Ecto neural progenitor cell (in vitro differentiated cells): ENCODE data around the gene ICA1.

Experiments
- DNase-seq: peaks from one replicate; pipeline ENCODE4 v3.0.0-alpha.2; 2018; ENCODE audit warnings: low spot score

The ICA1 gene

DNA sequence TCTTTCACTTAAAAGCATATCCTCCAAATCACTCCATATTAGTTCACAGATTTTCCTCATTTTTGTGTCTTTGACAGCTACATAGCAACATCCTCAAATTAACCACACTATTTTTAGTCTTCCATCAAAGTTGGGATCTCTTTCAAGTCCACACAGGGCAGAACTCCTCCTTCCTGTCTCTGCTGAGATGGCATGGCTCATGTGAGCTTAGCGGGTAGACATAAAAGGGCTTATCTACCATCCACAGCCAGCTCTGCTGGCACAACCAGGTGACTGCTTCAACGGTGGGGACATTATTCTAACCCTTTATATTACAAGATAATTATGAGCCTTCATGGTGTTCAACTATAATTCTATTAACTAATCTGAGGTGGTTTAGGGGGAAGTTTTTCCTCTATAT lies 35.5 kb downstream of the ICA1 start:
- no peak for DNase-seq

DNA sequence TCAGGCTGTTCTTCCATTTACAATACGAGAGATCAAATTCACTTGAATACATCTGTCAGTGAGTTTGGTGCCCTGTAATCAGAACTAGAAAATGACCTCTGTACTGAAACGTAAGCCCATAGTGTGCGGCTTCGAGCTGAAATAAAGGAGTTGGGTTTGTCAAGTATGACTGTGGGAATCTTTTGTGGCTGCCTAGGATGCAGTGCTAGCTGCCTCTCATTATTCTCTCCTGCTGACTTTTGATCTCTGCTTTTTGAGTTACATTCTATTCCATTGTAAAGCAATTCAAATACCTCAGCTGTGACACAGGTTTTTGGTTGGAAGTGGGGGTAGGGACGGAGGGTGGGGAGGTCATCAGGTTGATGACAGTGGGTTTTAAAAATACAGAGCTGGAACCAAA lies 40.4 kb downstream of the ICA1 start:
- no peak for DNase-seq

DNA sequence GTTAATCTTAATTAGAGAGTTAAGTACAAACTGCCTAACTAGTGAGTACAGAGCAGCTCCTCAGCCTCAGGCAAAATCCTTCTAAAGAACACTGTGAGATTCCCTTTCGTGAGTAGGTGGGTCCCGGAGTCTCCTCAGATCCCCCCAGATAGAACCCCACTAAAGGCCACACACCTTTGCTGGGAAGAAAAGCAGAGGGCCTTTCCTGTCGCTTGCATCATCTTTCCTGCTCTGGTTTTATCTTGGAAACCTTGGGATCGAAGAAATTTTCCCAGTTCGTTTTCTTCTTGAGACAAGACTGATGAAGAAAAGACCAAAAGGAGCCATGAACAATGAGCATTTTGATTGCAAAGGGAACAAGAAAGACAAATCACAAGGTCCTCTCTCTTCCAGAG lies 40.9 kb downstream of the ICA1 start:
- DNase-seq: no peak

DNA sequence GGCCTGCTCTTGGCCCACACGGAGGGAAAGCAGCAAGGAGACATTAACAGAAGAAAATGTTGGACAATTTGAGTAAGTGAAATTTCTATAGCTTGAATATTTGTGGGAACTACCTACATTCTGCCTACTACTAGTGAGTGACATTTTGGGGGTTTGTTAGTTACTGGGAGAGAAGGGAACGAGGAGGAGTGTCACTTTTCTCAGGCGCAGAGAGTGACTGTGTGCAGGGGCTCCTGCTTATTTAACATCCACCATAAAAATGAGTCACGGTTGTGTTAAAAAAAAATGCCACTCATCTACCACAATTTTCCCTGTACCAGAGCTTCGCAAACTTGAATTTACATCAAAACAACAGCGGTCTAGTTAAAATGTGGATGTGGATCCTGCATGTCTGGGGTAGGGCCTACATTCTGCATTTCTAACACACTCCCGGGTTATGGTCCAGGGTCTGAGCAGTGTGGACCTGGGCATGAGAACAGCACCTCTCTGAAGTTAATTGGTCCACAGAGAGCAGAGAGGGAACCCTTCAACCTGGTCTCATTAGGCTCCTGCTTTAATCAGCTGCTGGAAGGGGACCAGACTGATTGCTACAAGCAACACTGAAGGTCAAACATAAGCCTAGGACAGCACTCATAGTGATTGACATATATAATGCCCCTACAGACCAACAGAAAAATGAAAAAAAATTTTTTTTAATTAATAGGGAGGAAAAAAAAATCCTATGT lies 41.4 kb downstream of the ICA1 start:
- DNase-seq: no peak

DNA sequence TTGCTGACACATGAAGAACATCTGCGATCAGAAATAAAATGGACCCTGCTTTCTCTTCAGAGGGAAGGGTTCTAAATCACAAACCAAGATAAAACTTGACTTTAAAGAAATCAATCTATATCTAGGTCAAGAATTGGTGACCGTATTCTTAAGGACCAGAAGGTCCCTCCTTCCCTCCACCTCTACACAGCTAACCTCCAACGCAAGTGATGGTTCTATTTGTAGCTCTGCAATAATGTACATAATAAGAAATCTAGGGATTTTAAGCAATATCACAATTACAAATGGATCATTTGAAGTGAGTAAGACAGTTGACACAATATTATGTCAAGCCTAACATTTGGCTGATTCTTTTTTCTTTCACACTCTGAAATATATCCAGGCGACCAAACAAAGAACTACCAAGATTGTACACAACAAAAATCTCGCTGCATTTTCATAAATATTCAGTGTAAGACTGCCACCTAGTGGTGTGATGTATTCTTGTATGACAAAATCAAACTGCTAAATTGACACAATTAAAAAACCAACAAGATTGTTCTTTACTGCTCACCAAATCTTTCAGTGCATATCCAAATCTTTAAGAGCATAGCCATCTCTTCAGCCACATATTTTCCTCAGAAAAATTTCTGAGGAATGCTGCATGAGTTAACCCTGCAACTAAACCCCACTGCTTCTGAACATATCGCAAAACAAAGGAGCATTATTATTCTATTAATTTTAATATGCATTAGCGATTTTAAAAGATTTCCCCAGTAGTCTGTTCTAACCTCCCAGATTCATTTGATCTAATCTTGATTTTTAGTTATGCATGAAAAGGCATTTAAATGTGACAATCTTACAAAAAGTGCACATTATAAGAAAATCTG lies 44.5 kb downstream of the ICA1 start:
- DNase-seq: no peak

DNA sequence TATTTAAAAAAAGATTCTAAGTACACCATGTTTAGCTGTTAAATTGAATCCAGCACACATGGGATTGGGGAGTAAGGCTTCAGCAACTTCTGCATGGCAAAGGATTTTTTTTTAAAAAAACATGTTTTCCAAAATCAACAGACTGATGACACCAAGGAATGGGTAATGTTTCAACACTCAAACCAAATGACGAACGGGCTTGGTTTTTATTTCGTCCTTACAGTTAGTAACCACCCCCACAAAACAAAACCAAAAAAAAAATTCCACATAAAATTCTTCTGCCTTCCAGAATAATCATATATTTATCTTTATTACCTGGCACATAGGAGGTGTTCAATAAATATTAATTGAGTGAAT lies 45.7 kb downstream of the ICA1 start:
- no peak for DNase-seq

DNA sequence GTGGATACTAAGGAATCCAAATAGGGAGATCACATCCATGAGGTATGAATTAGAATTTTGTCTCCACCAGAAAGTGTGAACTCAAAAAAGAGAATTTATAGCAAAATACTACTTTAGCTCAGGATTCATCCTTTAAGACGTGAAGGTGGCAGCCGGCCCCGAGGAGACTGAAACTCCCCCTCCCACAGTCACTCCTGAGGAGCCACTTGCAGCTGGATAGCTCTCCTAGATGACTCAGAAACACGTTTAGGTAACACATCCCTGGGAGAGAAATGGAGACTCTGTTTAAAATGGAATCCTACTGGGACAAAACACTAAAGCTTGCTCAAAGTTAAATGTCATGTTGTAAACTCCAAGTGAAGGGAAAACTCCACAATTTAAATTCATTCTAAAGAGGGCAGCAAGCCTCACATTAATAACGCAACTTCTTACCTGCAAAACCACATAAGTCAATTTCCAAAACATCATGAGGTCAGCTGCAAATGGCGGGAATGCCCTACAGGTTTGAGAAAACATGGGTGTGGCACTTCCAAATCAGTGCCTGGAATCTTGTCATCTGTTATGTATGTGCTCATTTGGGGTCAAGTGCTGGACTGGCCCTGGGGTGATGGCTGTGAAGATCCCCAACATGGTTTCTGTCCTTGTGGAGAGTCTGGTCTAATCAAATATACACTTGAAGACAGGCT lies 46.2 kb downstream of the ICA1 start:
- no peak for DNase-seq

DNA sequence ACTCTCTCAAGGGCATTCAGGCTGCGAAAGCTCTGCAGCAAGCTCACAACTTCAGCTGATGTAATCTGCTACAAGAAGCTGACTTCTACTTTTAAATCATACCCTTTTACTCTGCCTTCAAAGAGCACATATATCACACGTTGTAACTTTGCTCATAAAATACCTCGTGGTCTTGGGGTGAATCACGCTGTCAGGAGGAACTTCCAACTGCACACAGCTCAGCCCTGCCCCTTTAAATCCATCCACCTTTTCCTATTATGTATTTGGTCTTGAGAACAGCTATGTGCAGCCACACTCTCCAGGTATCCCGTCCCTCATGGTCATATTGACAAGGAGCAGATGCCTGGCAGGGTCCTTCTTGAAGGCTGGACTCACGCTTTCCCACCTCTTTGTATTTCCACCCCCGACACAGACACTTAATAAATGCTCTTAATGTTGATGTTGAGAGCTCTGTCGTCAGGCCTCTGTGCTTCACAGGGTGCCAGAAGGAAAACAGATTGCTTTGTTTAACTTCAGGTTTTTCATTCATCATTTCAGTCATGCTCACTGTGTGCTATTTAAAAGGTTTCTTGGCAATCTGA lies 47.6 kb downstream of the ICA1 start:
- no peak for DNase-seq

DNA sequence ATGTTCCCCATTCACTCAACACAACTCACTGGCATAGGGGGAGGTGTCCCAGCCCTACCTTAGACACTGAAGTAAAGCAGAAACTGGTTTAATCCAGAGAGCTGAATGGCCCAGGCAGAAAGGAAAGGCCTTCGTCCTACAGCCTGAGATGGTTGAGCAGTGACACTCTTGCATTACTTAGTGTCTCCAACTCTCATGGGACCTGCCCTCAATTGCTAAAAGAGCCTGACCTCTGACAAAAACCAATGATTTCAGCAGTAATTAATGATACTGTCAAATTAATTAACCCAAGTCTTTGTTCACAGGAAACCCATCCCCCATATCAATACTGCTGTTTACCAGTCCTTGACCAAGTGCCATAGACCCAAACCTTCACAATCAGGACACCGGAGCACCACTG lies 48.6 kb downstream of the ICA1 start:
- DNase-seq: no peak

DNA sequence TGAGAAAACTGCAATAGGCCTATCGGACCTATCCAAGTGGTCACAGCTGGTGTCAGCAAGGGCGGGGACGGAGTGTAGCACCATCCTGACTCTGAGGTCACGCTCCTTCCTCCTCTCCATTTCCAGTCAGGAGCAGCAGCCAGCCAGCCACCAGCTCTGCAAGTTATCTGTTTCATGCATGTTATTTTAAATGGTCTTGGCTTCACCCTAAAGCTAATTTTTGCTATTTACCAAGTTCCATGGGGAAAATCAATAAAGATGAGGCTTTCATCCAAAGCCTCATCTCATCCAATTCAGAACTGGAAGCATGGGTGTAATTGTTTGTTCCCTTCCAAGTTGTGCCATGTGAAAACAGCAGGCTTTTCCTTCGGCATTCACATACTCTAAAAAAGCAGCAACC lies 49.3 kb downstream of the ICA1 start:
- no peak for DNase-seq

DNA sequence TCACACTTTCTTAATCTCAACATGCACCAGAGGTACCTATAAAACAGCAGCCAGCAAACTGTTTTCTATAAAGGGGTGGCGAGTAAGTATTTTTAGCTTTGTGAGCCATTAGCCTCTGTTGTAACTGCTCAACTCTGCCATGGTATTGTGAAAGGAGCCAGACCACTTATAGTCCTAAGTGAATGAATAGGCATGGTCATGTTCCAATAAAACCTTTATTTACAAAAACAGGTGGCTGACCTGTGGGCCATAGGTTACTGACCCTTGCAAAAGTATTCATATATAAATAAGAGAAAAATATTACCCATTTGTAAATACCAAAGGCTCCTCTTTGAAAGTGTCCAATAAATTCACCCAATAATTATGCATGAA lies 50.3 kb downstream of the ICA1 start:
- no peak for DNase-seq

DNA sequence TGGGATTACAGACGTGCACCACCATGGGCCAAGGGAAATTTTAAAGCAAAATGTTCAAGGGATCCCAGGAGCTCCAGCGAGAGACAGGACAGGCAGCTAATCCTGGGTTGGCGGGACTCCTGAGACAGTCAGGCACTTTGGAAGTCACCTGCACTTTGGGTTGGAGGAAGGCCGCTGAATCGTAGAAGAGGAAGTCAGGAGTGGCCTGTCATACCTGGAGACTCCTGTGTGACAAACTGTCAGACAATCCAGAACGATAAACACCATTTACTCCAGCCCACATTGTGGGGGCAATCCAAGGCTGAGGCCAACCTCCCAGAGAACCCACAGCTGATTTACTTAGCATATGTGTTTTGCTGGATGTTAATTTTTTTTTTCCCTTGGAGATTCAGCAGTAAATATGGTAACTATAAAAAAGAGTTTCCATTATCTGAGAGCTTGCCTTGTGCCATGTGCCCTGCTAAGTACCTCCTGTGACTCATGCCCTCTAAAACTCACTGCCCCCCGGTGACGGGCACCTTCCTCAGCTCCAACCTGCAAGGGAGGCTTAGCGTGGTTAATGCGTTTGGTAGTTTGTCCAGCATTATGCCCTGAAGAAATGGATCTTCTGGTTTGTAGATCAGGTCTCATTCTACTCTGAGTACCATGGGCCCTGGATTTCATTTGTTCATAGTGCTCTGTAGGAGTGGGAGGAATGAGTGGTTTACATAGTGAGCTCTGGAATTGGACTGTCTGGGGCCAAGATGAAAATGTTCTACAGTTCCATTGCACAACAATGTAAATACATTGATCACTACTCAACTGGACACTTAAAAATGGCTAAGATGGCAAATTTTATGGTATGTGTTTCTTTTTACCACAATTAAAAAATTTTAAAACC lies 50.9 kb downstream of the ICA1 start:
- DNase-seq: no peak

DNA sequence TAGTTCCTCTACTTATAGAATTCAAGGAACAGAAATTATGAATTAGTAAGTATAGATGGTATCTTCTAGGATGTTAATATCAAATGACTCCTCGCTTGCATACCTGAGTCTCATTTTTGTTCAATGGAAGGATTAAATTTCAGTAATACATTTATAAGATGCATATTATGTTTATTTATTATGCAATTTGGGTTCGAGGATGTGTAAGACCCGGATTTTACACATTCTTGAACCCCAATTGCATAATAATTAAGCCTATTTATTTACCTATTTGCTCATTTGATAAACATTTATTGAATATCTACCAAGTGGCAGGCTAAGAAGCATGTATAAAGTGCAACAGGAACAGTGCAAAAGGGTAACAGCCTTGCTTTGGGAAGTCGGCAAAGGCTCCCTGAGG lies 52.6 kb downstream of the ICA1 start:
- no peak for DNase-seq

DNA sequence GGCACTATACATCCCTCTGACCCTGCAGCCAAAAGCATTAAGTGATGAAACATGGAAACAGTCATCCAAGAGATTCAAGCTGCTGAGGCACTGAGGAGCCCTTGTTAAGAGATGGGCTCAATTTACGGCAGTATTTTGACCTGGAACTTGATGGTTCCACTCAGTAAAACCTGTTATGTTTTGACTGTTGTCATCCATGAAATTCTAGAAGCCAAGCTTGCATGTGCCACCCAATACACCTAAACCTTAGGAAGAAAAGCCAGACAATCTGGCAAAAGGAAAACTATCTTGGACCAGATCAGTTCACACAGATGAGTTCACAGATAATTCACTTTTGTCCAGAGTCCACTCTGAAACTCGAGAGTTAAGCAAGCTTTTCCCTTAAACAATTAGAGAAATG lies 53.2 kb downstream of the ICA1 start:
- DNase-seq: no peak

DNA sequence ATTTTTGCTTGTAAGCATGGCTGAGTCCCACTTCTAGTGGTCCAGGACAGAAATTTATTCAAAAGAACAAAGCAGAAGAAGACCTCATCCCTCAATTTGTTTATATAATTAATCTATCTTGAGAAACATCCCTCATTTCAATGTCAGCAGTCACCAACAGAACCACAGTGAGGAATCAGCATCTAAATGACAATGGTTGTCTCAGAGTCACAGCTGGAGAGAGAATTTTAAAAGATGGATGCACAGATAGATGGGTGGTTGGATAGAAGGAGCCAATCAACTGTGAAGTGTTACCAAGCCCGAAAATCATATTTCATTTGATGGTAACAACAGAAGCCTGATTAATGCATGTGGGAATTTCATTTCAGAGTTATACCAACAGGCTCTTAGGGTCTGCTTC lies 55.0 kb downstream of the ICA1 start:
- no peak for DNase-seq

DNA sequence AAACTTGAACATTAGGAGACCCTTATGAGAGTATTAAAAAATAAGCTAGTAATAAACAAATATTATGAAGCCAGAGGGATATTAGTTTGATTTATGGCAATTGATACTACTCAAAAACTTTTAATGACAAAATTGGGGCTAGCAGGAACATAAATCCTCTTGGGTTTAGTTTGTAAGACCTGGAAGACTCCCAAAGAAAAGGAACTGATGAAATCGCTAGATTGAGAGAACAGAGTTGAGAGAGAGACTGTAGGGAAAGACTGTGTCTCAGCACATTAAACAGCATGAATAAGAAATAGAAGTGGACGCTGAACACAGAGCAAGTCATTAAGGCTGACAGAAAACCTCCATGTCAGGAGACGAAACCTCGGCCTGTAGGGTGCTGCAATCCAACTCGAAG lies 56.4 kb downstream of the ICA1 start:
- DNase-seq: no peak

DNA sequence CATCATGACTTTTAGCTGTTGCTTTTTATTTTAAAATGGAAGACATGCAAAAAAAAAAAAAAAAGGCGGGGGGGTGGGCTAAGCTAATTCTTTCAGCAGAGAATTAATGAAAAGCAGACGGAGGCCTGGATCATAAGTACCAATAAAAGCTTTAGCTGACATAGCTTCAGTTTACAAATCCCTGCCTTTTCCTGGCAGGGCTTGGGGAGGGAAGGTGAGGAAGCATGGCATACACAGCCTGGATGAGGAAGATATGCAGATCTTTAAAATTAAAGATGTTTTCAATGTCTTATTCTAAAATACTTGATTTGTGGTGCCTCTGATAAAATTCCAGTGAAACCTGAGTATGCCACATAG lies 57.0 kb downstream of the ICA1 start:
- DNase-seq: no peak

DNA sequence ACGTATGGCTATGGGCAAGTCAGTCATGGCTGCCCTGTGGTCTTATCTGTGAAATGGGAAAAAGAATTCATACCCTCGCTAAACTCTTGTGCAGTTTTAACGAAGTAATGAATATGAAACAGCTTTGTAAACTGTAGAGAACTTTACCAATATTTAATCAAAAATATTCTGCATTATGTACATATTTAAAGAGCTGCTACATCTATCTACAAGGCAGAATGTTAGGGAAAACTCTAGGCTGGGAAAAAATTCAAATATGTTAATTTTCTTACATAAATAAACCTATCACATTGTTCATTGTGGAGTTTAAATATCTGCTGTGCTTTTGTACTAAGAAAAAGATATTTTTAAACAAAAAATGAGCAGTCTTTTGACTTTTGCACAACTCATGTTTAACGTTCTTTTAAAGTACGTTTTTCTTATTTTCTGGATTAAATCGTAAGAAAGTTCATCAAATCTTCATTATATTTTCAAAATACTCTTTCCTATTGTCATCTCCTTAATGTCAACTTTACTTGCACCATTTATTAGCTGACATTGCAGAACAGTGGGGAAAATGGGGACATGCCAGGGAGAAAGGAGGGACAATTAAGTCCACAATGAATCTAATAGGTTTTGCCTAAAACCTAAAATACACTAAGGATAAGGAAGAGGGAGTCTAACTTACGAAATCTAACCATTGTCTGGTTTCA lies 57.5 kb downstream of the ICA1 start:
- DNase-seq: no peak

DNA sequence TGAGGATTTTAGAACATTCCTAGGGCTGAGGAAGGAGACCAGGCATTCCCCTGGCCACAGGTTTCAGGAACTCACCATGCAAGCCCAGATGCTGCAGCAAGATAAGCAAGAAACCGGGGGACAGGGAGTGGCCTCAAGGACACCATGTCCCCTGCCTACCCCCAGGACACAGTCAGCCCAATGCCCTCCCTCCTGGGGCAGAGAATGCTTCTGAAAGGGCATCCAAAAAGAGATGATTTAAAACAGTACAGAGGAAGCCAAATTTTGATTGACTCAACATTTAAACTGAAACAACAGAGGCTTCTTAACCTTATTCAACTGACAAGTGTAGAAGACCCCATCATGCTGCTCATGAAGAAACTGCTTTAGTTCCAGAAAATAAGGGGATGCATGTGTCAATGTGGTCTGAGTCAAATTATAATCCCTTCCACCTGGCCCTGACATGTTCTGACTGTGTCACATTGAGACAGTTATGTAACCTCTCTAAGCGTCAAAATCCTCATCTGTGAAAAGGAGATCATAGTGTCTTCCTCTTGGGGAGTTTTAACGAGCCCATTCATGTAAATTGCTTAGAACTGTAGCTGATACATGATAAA lies 60.0 kb downstream of the ICA1 start:
- no peak for DNase-seq

DNA sequence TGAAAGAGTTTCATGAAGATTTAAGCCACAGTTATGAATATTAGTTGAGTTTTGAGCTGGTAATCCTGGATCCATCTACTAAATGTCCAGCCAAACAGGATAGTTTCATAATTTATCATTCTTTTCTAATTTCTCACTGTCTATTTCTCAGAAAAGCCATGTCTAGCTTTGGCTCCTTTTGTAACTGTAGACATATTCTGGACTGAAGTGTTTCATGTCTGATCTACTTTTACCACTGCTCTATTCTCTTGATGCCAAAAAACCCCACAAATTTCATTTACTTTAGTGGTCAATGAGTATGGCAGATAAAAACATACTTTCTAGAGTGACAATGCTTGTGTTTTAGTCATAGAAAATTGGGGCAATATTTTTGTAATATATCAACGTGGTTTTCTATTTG lies 61.2 kb downstream of the ICA1 start:
- DNase-seq: no peak

DNA sequence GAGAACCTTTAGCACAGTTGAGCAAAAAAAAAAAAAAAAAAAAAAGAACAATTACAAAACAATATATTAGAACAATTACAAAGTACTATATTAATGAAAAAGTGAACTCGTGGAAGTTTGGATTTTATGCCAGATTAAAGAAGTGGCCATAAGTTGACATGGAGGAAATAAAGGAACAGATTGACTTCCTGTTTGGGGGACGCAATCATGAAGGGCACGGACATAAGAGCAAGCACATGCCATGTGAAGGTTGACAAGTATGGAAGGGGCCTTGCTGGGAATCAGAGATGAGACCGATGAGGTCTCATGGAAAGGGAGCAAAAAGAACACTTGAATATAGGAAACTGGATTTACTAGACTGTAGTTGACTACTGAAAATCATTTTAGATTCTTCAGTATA lies 61.7 kb downstream of the ICA1 start:
- DNase-seq: no peak
